GM10847 (cell line): Measurements from ENCODE around the gene SLC6A1.

Source experiments
- POLR2A ChIP-seq: IDR thresholded peaks from 2 replicates; pipeline ENCODE4 v1.6.1; 2011; ENCODE audit not compliant: insufficient read length; ENCODE audit errors: extremely low read depth

SLC6A1 gene

GRCh38 chr3:10992017-10992942 is at the start of gene SLC6A1:
SLC6A1 (plus strand) TSS chr3:10992748; CDS start chr3:11017212, 24,464 bp downstream.
- no peak for TF ChIP-seq POLR2A

GRCh38 chr3:10944866-10945265 is 47.7 kb upstream of the SLC6A1 start:
- no peak for TF ChIP-seq POLR2A

GRCh38 chr3:10945683-10946287 is 46.8 kb upstream of the SLC6A1 start:
- TF ChIP-seq POLR2A = no peak

- no peak for TF ChIP-seq POLR2A
Observed at GRCh38 chr3:10946526-10946925, 46.0 kb upstream of the SLC6A1 start.

GRCh38 chr3:10948326-10948725 is 44.2 kb upstream of the SLC6A1 start:
- no peak for TF ChIP-seq POLR2A

GRCh38 chr3:10949197-10949596 is 43.4 kb upstream of the SLC6A1 start:
- no peak for TF ChIP-seq POLR2A

GRCh38 chr3:10950476-10951294 is 41.9 kb upstream of the SLC6A1 start:
- TF ChIP-seq POLR2A = no peak

- TF ChIP-seq POLR2A = no peak
Observed at GRCh38 chr3:10951295-10951926, 41.1 kb upstream of the SLC6A1 start.

- TF ChIP-seq POLR2A = no peak
Observed at GRCh38 chr3:10952525-10952924, 40.0 kb upstream of the SLC6A1 start.

GRCh38 chr3:10954740-10955139 is 37.8 kb upstream of the SLC6A1 start:
- TF ChIP-seq POLR2A = no peak

- no peak for TF ChIP-seq POLR2A
Observed at GRCh38 chr3:10955711-10956453, 36.7 kb upstream of the SLC6A1 start.

- no peak for TF ChIP-seq POLR2A
Observed at GRCh38 chr3:10956531-10956930, 36.0 kb upstream of the SLC6A1 start.

GRCh38 chr3:10956986-10957385 is 35.6 kb upstream of the SLC6A1 start:
- no peak for TF ChIP-seq POLR2A

GRCh38 chr3:10957976-10958749 is 34.4 kb upstream of the SLC6A1 start:
- no peak for TF ChIP-seq POLR2A
